GM12891 (cell line): ENCODE measurements around the gene RCL1.

Source experiments
- PAX5 ChIP-seq: IDR thresholded peaks from 2 replicates; pipeline ENCODE4 v1.6.1; 2011; ENCODE audit warnings: low read length, moderate library complexity, mild to moderate bottlenecking; ENCODE audit not compliant: insufficient read depth, severe bottlenecking
- POLR2A ChIP-seq: IDR thresholded peaks from 2 replicates; pipeline ENCODE4 v1.6.1; 2011; ENCODE audit warnings: low read depth, low read length, control low read depth
- POLR2AphosphoS5 ChIP-seq: IDR thresholded peaks from 2 replicates; pipeline ENCODE4 v1.6.1; 2011; ENCODE audit warnings: low read depth, low read length, control low read depth
- POU2F2 ChIP-seq: IDR thresholded peaks from 2 replicates; pipeline ENCODE4 v1.6.1; 2011; ENCODE audit warnings: low read depth, mild to moderate bottlenecking, control low read depth, low read length, moderate library complexity
- SPI1 ChIP-seq: IDR thresholded peaks from 2 replicates; pipeline ENCODE4 v1.6.1; 2011; ENCODE audit warnings: low read depth, low read length, control low read depth
- TAF1 ChIP-seq: IDR thresholded peaks from 2 replicates; pipeline ENCODE4 v1.6.1; 2011; ENCODE audit warnings: low read depth, low read length, control low read depth

DNA sequence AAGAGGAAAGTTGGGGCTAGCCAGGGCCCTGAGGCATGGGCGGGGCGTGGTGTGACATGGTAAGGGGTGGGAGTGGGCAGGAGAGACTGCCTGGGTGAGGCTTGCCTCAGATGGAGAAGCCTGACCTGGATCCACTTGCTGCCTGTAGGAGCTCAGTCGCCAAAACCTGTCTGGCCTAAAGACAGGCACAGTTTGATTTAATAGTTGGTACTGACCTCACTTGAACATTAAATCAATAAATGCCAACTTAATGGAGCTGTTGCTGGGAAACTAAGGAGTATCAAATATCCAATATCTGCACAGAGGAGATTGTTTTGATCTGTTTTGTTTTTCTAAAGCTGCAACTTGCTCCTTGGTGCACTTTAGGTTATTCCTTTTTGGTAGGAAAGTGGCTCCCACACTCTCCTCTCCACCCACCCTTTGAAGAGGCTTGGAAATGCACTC lies 86.4 kb downstream of the RCL1 start:
- TF ChIP-seq POLR2AphosphoS5 = no peak
- no peak for TF ChIP-seq POLR2A
- no peak for TF ChIP-seq TAF1
- no peak for TF ChIP-seq POU2F2
- TF ChIP-seq SPI1 = no peak
- no peak for TF ChIP-seq PAX5
